Testis (tissue), 5 donors: ENCODE data around the gene SERINC1. TPM values are rescaled to one million over a fixed set of nuclear protein-coding genes. Genes with fewer than 3 reads are reported as not detected.
"Not testable (repeated sequence)": the region's sequence is repeated elsewhere in the genome, so short reads cannot be mapped to it uniquely, and the experiment has no call there.

ENCODE experiments used
- DNase-seq: peaks from one replicate; pipeline ENCODE4 v3.0.0-alpha.2; 2019
- H3K27ac ChIP-seq, 2 donors: fragments of 200-600 bp; sonication (generic); one replicate each; pipeline ENCODE4 v1.5.1; 2019
- H3K27me3 ChIP-seq: fragments of 200-600 bp; sonication (generic); one replicate; pipeline ENCODE4 v1.5.1; 2019
- H3K36me3 ChIP-seq: fragments of 200-600 bp; sonication (generic); one replicate; pipeline ENCODE4 v1.5.1; 2017; ENCODE audit warnings: low read depth; ENCODE audit errors: missing control alignments
- H3K4me1 ChIP-seq: fragments of 200-600 bp; sonication (generic); one replicate; pipeline ENCODE4 v1.5.1; 2019
- H3K4me3 ChIP-seq, 2 donors: fragments of 200-600 bp; sonication (generic); one replicate each; pipeline ENCODE4 v1.5.1; 2017 to 2019
- H3K9me3 ChIP-seq: fragments of 200-600 bp; sonication (generic); one replicate; pipeline ENCODE4 v1.5.1; 2017
- CTCF ChIP-seq, 3 experiments: fragments of 450-650 bp in 2 of 3; fragments of 200-600 bp in 1 of 3; sonication (generic) in 1 of 3; IDR thresholded peaks; one replicate each; pipeline ENCODE4 v1.5.1; 2016 to 2019; ENCODE audit warnings: antibody characterized with exemption in 3 of 3, mild to moderate bottlenecking in 2 of 3, moderate library complexity in 1 of 3
- POLR2A ChIP-seq: fragments of 450-650 bp; IDR thresholded peaks from one replicate; pipeline ENCODE4 v1.6.1; 2017; ENCODE audit warnings: antibody characterized with exemption, mild to moderate bottlenecking, moderate library complexity
- WGBS, 2 donors: methylation state at CpG; one replicate each; pipeline ENCODE4 v1.1.5; 2018; 5-methylcytosine and 5-hydroxymethylcytosine counted together
- intact Hi-C: fragments of 100-400 bp; cut with DNase I; formaldehyde crosslinking; loops from one replicate; pipeline ENCODE4 v1.15.1; 2023; ENCODE audit warnings: low total_unique reads
- long read RNA-seq, 2 donors: transcript quantifications; one replicate each; lab custom pipeline, GENCODE V29; 2026
- polyA plus RNA-seq: library from polyadenylated mRNA; stranded (reverse); fragments of 350-450 nt; fragmentation: Illumina TruSeq; extraction: RNeasy Lipid Tissue Mini Kit (QIAGEN cat#74804); gene quantifications from one replicate; pipeline ENCODE4 v1.2.3, GENCODE V29; 2014; ENCODE audit warnings: low read depth, low replicate concordance; ENCODE audit not compliant: insufficient read depth
- total RNA-seq, 2 donors: library from RNA; depleted of rRNA; stranded (reverse); fragments of >200 nt; gene quantifications; one replicate each; pipeline ENCODE4 v1.2.3, GENCODE V29; 2016

The SERINC1 gene
- total RNA-seq (100 to 1,000 TPM; 114 to 142 TPM), polyA plus RNA-seq (83.8 TPM)
- long read RNA-seq, donor 1, transcript SERINC1-201 (10 exons, 3,137 nt): major isoform, 72 of 97 reads
- long read RNA-seq, donor 1, partial matches to known transcripts: 25 of 97 reads
- long read RNA-seq, donor 1, other reads (novel, unspliced or antisense): 0 of 97 reads
- long read RNA-seq, donor 2, transcript SERINC1-201 (10 exons, 3,137 nt): major isoform, 38 of 50 reads
- long read RNA-seq, donor 2, partial matches to known transcripts: 12 of 50 reads
- long read RNA-seq, donor 2, other reads (novel, unspliced or antisense): 0 of 50 reads

DNA sequence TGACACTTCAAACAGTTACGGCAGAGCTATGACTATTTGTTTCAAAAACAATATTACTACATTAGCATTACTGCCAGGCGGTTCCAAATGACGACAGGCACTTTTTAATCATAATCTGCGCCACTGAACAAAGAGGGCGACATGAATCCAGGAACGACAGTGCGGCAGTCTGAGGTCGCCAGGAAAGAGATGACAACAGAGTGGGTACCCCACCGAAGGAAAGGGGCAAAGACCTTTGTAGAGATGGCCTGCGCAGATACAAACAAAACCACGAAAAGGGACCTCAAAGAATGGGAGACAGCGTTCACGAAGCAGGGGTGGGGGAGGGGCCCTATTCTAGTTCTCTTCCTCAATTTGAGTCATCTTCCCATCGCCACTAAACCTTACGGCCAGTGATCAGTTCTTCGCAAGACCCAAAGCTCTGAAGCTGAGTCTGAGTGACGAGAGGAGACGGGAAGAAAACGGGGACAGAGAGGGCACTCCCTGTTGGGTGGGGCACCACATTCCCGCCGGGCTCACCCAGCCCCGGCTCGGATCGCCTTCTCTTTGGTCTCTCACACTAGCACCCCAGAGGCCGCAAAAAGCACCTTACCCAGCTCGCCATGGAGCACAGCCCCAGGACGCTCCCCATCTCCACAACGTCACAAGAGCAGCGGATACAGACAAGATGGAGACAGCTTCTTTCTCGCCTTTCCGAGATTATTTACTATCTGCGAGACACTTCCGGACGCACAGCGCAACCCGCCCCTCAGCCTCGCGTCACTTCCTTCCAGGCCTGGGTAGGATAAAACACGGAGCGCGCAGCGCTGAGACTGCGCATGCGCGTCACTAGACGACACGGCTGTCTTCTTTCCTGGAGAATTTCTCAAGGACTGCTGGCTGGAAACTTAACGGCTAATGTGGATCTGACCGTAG lies at the start of gene SERINC1:
SERINC1 (minus strand) TSS at position 701 of the 915 bp plus-strand sequence; CDS start at position 631, 70 bp downstream.
- DNase-seq: peak; percentile 98
- TF ChIP-seq POLR2A: peak; percentile 84
- peak in 1 of 3 experiments; percentile 11 for TF ChIP-seq CTCF (IDR thresholded peaks at IDR 0.05)
- Histone ChIP-seq H3K4me1 (peaks cover 7% of the 10 kb centered on the region), H3K9me3 (no peaks in the 10 kb centered on the region), H3K27ac (peak within 1 kb of the TSS; percentile 93 to 96), H3K27me3 (no peaks in the 10 kb centered on the region), H3K36me3 (no peaks in the 10 kb centered on the region), H3K4me3 (peak within 1 kb of the TSS; percentile 86 to 95)
- intact Hi-C loops: no loop called here
- 0% methylated on average over 39 to 49 of the region's 49 CpGs for WGBS, 2 donors

DNA sequence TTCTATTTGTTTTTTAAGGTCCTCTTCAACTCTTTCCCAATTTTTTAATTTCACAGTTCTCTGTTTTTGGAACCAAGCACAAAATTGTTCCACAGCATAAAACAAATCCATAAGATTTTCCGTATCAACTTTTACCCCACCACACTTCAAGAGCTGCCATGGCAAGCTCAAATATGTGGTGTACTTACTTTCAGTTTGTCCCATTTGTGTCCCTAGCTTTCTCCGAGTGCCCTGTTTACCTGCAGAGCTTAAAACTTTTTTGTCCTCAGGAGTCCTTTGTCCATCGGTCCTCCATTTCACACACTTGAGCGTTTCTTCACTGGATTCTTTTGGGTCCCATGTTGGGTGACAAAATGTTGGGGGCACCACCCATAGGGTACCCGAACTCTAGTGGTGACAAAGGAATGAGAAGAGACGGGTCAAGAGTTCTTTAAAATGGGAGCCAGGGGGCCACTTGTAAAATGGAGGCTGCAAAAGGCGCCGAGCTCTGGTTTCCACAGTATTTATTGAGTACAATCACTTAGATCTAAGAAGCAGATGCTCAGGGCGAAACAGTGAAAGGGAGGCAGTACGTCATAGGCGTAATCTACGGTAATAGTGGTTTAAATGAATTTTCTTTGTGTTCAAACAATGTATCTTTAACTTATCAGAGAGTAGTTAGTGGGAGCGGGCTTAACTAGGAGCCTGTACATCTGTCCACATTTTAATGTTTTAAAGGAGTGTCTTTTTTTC lies 39.8 kb upstream of the SERINC1 start:
- TF ChIP-seq CTCF (IDR thresholded peaks at IDR 0.05) (no peak), POLR2A (no peak)
- intact Hi-C loops: no loop called here
- no peaks in the 10 kb centered on the region for H3K27me3 ChIP-seq
- WGBS, 2 donors: 67 to 72% methylated on average over 13 of the region's 13 CpGs
- H3K36me3 ChIP-seq: no peaks in the 10 kb centered on the region
- H3K4me1 ChIP-seq: no peaks in the 10 kb centered on the region
- DNase-seq: peak; percentile 18
- no peaks in the 10 kb centered on the region for H3K9me3 ChIP-seq
- no peak overlapping the region for H3K27ac ChIP-seq
- no peak overlapping the region for H3K4me3 ChIP-seq

DNA sequence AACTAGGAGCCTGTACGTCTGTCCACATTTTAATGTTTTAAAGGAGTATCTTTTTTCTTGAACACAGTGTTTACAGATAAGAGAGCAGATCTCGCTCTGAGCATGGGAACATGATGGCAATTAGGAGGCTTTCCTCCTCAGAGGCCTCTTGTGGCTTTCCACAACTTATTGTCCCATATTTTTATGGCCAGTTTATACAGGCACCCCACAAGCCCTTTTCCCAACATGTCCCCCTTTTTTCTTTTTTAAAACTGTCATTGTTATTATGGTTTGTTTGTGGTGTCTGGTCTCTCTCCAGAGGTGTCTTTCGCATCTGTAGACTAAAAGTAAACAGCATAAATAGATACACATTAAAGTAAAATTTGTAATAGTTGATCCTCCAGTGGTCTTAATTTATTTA lies 33.6 kb upstream of the SERINC1 start:
- H3K27ac ChIP-seq, intact Hi-C loops, H3K27me3 ChIP-seq, H3K36me3 ChIP-seq, DNase-seq, H3K4me1 ChIP-seq, H3K4me3 ChIP-seq, H3K9me3 ChIP-seq: not testable (repeated sequence)
- 47 to 70% methylated on average over 3 of the region's 3 CpGs for WGBS, 2 donors

- H3K27me3 ChIP-seq: no peaks in the 10 kb centered on the region
- 85 to 88% methylated on average over 4 of the region's 4 CpGs for WGBS, 2 donors
Observed at GRCh38 chr6:122501475-122501874, 29.9 kb upstream of the SERINC1 start.

More at GRCh38 chr6:122501475-122501874, 29.9 kb upstream of the SERINC1 start:
- no peak for TF ChIP-seq POLR2A
- TF ChIP-seq CTCF (IDR thresholded peaks at IDR 0.05): no peak
- Histone ChIP-seq H3K4me3 (no peak overlapping the region), H3K4me1 (no peaks in the 10 kb centered on the region), H3K9me3 (no peaks in the 10 kb centered on the region), H3K27ac (no peak overlapping the region), H3K36me3 (no peaks in the 10 kb centered on the region)
- no peak for DNase-seq
- intact Hi-C loops: no loop called here
